RCC 7860 (cell line): ENCODE data around the gene GPN1.
A peak's percentile ranks its signal among the peaks of the same experiment; 100 is the strongest.
"Not testable (repeated sequence)": the region's sequence is repeated elsewhere in the genome, so short reads cannot be mapped to it uniquely, and the experiment has no call there.

Source experiments
- DNase-seq: peaks from one replicate; pipeline ENCODE4 v3.0.0-alpha.2; 2015; ENCODE audit warnings: low spot score
- FAIRE-seq: peaks from 2 replicates; lab custom pipeline; 2012; peaks lifted over from hg19 to GRCh38; lab: Jason Lieb, UNC

Gene GPN1

DNA sequence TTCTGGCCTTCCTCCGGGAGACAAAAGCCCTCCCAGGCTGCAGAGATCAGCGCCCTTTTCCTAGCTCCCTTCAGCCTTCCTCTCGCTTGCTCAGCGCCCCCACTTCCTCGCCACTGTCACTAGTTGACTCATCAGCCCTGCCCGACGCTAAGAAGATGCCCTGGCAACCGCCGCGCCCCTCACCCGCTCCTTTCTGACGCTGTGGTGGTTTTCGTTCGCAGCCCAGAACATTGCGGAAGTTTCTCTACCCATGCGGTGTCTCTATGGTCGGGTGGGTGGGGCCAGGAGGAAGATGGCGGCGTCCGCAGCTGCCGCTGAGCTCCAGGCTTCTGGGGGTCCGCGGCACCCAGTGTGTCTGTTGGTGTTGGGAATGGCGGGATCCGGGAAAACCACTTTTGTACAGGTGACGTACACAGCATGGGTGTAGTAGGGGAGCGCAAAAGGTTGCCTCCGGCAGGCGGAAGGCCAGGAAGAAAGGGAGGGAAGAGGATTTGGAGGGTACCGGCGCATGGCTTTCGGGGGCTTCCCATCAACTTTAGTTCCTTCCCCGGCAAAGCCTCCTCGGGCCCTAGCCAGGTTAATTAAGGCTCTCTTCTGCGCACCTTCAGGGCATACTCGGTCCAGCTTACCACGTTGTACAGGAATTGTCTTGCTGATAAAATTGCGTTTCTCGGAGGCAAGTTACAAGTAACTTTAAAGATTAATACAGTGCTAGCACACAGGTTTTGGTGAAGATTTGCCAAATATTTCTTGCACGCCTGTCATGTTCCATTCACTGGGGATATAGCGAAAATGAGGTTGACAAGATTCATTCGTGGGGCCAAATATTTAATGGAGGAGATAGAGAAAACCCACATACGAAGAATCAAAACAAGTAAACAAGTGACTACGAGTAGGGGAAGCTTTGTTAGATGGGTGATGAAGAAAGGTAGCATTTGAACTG lies at the start of gene GPN1, which contains the start of gene CCDC121:
Gene GPN1, plus strand, starts transcription at position 284 of the 943 bp plus-strand sequence. Its CDS starts 9 bp downstream, at position 293.
Gene CCDC121, minus strand, starts transcription at position 246 of the 943 bp plus-strand sequence. CDS start 1,213 bp downstream, outside the sequence.
- FAIRE-seq (peak; percentile 65), DNase-seq (peak; percentile 94)

DNA sequence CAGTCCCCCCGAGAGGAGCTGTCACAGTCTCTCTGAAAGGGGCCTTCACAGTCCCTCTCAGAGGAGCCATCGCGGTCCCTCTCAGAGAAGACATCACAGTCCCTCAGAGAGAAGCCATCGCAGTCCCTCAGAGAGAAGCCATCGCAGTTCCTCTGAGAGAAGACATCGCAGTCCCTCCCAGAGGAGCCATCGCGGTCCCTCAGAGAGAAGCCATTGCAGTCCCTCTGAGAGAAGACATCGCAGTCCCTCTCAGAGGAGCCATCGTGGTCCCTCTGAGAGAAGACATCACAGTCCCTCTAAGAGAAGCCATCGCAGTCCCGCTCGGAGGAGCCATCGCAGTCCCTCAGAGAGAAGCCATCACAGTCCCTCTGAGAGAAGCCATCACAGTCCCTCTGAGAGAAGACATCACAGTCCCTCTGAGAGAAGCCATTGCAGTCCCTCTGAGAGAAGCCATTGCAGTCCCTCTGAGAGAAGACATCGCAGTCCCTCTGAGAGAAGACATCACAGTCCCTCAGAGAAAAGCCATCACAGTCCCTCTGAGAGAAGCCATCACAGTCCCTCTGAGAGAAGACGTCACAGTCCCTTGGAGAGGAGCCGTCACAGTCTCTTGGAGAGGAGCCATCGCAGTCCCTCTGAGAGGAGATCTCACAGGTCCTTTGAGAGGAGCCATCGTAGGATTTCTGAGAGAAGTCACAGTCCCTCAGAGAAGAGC lies 47.3 kb upstream of the GPN1 start:
- DNase-seq = no peak
- no peak for FAIRE-seq

DNA sequence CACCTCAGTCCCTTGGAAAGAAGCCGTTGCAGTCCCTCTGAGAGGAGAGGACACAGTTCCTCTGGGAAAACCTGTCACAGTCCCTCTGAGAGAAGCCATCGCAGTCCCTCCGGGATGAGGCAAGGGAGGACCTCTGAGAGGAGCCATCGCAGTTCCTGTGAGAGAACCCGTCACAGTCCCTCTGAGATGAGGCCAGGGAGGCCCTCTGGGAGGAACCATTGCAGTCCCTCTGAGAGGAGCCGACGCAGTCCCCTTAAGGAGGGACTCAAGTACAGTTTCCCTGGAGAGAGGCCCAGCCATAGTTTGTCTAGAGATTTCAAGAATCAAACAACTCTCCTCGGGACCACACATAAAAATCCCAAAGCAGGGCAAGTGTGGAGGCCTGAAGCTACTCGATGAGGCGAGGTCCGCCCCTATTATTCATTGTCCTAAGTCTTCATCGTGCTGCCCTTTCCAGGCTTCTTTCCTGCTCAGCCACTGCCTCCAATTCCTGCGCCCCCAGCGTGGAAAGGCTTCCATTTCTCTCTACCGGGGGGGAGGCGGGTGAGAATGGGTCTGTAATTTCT lies 46.6 kb upstream of the GPN1 start:
- DNase-seq (no peak), FAIRE-seq (no peak)

DNA sequence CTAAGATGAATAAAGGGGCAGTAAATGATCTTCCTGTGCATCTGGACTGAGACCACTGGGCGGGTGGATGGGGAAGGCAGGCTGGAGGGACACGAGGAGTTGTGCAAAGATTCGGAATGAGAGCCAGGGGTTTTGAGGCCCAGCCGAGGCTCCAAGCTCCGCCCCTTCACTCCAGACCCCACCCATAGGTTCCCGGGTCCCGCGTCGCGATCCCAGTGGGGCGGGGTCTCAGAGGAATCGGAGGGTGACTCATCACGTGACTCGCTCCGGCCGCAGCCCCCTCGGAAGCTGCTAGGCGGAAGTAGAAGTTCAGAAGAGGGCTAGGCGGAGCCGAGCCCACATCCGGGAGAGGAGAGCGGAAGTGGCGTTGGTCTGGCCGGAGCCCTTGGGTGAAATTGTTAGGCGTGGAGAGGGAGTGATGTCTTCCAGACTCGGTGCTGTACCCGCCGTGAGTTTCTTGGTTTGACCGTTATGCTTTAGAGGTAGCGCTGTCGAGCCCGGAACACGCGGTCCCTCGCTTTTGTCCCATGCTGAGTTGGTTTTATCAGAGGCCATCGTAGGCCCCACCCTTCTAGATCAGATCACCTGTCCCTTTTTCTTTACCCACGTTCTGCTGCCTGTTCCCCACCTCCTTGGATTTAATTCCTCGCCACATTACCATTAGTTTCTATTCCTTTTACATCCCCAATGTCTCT lies 46.0 kb upstream of the GPN1 start, which contains the start of gene ZNF512:
Gene ZNF512, plus strand, starts transcription at position 348 of the 695 bp plus-strand sequence. Its CDS starts 71 bp downstream, at position 419.
- FAIRE-seq = peak; percentile 32

DNA sequence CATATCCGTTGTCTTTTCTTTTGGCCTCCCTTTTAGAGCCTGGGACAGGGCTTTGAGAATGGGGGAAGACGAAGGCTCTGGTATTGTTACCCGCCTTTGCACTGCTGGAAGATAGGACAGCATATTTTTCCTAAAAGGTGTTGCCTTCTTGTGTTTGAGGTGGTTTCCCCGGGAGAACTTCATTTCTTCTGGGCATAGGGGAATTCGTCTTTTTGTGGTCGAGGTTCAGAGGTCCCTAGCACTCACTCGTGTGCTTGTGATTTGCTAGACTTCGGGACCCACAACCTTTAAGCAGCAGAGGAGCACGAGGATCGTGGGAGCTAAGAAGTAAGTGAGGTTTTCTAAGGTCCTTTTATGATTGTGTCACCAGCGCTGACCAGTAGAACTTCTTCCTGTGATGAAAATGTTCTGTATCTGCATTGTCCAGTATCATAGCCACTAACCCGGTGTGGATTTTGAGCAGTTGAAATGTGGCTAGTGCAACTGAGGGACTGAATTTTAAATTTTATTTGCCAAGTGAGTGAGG lies 45.4 kb upstream of the GPN1 start:
- no peak for DNase-seq
- no peak for FAIRE-seq

More for the DNA sequence above, 46.0 kb upstream of the GPN1 start, which contains the start of gene ZNF512:
- DNase-seq = peak; percentile 83

DNA sequence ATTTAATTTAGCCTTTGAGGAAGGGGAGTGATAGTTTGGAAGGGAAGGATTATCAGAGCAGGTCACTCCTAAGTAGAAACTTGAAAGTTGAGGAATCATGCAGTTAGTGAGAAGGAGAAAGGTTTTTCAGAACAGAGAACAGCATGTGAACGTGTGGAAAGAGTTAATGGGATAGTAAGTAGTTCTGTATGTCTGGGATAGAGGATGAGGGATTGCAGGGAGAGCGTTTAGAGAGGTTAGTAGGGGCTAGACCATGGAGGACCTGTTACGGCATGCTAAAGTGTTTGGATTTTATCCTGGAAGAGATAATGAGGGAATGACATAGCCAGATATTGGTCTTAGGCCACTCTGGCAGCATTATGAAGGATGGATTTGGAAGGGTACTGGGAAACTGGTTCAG lies 44.3 kb upstream of the GPN1 start:
- no peak for FAIRE-seq
- no peak for DNase-seq

DNA sequence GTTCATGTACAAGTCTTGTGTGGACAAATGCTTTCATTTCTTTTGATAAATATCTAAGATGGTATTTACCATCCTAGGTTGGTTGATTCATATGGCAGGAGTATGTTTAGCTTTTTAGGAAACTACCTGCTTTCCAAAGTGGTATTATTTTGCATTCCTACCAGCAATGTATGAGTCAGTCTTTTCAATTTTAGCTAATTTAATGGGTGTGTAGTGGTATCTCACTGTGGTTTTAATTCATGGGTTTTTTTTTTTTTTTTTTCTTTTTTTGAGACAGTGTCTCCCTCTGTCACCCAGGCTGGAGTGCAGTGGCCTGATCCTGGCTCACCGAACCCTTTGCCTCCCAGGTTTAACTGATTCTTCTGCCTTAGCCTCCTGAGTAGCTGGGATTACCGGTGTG lies 41.8 kb upstream of the GPN1 start:
- DNase-seq (no peak), FAIRE-seq (no peak)

DNA sequence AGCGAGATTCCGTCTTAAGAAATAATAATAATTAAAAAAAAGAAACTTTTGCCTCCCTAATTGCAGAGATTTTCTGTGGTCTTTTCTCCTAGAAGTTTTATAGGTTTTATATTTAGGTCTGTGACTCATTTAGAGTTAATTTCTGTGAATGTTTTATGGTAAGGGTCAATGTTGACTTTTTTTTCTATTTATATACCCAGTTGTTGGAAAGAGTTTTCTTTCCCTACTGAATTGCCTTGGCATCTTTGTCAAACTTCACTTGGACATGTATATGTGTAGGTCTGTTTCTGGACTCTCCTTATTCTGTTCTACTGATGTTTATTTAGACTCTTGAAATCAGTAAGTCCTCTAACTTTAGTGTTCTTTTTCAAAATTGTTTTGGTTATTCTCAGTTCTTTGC lies 40.5 kb upstream of the GPN1 start:
- no peak for FAIRE-seq
- no peak for DNase-seq

DNA sequence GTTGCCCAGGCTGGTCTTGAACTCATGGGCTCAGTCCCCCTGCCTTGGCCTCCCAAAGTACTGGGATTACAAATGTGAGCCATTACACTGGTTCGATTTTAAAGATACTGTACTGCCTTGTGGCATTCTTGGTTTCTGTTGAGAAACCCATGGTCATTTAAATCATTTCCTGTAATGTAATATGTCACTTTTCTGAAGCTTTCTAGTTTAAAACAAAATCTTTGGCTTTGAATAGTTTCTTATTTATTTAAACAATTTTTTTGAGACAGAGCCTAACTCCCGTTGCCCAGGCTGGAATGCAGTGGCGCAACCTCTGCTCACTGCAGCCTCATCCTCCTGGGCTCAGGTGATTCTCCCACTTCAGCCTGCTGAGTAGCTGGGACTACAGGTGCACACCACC lies 37.1 kb upstream of the GPN1 start:
- DNase-seq = no peak
- no peak for FAIRE-seq

DNA sequence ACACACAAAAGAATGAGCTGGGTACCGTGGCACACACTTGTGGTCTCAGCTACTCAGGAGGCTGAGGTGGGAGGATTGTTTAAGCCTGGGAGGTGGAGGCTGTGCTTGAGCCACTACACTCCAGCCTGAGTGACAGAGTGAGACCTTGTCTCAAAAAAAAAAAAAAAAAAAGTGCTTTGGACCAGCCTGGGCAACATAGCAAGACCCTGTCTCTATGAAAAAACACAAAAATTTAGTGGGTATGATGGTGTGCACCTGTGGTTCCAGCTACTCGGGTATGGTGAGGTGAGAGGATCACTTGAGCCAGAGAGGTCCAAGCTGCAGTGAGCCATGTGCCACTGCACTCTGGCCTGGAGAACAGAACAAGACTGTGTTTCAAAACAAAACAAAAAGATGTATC lies 35.6 kb upstream of the GPN1 start:
- FAIRE-seq (no peak), DNase-seq (no peak)

DNA sequence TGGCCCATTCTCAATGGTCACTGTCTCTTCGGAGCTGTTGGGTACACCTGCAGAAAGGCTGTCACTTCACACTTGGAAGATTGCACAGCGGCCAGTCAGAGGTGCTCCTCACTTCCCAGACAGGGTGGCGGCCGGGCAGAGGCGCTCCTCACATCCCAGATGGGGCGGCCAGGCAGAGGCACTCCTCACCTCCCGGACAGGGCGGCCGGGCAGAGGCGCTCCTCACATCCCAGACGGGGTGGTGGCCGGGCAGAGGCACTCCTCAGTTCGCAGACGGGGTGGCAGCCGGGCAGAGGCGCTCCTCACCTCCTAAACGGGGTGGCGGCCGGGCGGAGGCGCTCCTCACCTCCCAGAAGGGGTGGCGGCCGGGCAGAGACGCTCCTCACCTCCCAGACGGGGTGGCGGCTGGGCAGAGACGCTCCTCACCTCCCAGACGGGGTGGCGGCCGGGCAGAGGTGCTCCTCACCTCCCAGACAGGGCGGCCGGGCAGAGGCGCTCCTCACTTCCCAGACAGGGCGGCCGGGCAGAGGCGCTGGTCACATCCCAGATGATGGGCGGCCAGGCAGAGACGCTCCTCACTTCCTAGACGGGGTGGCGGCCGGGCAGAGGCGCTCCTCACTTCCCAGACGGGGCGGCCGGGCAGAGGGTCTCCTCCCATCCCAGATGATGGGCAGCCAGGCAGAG lies 34.7 kb upstream of the GPN1 start:
- not testable (repeated sequence) for DNase-seq, FAIRE-seq

DNA sequence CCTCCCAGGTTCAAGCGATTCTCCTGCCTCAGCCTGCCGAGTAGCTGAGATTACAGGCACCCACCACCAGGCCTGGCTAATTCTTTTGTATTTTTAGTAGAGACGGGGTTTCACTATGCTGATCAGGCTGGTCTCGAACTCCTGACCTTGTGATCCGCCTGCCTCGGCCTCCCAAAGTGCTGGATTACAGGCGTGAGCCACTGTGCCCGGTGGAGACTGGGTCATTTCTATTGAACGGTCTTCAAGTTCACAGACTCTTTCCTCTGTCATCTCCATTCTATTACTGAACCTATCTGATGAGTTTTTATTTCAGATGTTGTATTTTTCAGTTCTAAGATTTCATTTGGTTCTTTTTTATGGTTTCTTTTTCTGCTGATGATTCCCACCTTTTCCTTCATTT lies 33.4 kb upstream of the GPN1 start:
- not testable (repeated sequence) for DNase-seq, FAIRE-seq

DNA sequence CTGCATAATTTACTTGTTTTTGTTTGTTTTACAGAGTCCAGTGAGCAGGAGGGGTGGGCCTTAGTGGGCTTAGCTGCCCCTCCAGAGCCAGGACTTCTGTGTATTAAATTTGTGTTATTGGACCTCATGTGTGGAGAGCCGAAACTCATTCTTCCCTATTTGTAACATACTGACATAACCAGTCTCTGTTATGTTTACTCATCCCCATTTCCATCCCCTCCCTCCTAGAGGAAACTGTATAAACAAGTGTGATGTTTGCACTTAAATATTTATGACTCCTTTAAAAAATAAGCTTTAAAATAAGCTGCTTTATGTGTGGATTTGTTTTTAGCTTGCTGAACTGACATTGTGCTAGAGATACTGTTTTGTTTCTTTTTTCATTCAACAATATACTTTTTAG lies 32.2 kb upstream of the GPN1 start:
- DNase-seq = no peak
- no peak for FAIRE-seq

DNA sequence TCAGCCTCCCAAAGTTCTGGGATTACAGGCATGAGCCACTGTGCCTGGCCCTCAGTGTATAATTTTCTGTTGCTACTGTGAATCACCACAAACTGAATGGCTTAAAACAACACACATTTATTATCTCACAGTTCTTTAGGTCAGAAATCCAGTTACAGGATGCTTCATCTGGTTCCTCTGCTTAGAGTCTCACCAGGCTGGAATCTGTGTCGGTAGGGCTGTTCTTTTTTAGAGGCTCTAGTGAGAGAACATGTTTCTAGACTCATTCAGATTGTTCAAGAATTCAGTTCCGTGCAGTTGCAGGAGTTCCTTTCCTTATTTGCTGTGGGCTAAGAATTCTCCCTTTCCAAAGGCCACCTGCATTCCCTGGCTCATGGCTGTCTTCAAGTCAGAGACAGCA lies 22.2 kb upstream of the GPN1 start:
- FAIRE-seq (no peak), DNase-seq (no peak)

DNA sequence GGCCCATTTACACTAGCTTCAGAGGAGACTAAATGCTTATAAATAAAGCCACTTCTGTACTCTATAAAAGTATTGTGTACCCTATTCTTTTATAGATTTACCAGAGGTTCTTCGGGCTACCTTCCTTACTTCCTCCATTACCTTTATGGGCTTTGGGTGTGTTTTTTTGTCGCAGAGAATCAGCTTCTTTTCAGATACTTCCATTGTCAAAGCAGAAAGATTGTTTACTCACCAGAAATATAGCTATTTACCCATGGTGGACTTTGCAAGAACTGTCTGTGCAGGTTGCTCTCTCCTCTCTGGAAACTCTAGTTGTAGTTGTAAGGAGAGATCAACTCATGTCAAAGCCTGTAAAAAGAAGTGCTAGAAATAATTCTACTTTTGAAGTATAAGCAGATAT lies 14.9 kb upstream of the GPN1 start:
- no peak for FAIRE-seq
- DNase-seq = no peak

DNA sequence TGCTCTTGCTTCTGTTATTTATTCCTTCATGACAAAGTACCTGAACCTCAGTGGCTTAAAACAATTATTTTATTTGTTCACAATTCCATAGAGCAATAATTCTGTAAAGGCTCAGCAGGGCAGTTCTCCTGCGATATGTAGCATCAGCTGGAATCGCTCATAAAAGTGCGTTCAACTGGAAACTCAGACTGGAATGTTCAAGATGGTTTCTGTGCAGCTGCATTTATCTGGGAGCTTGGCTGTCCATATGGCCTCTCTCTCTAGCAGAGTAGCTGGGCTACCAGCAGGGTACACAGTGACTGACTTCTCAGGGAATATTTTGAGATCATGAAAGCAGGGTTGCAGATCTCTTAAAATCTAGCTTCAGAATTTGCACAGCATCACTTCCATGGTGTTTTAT lies 13.5 kb upstream of the GPN1 start:
- FAIRE-seq = no peak
- DNase-seq = no peak

DNA sequence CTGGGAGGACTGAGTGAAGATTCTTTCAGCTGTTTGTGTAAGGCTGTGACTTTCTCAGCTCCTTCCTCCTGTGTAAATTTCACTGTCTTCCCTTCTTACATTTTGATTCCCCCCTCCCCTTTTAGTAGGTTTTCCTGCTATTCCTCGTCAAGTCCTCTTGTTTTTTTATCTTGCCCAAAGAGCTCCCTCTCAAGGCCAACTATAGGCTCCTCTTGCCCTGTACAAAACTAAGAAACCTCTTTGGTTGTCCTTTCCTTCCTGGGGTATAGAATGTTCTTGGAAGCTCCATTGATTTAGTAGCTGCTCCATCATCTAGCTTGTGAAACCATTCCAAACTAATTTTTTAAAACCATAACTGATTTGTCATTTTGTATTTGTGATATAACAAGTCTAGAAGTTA lies 7.3 kb upstream of the GPN1 start:
- DNase-seq = no peak
- no peak for FAIRE-seq

DNA sequence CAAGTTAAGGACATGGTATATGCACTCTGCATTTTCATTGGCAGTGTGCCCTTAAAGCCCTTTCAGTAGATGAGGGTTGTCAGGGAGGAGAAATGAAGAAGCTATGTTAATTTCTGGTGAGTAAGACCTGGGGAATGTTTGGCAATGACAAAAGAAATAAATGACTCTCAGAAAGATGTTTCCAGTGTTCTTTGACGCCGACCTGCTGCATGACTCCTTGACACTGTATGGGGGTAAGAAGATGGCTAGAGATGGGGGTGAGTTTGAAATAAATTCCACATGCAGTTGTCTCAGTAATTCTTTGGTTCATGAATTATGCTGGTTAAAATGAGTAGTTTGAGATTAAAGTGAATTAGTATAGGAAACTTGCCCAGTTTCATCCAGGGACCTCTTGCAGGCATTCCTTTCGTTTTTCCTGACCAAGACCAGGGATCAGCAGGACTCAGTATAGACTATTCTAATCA lies 5.9 kb upstream of the GPN1 start:
- peak; percentile 89 for DNase-seq
- peak; percentile 61 for FAIRE-seq

DNA sequence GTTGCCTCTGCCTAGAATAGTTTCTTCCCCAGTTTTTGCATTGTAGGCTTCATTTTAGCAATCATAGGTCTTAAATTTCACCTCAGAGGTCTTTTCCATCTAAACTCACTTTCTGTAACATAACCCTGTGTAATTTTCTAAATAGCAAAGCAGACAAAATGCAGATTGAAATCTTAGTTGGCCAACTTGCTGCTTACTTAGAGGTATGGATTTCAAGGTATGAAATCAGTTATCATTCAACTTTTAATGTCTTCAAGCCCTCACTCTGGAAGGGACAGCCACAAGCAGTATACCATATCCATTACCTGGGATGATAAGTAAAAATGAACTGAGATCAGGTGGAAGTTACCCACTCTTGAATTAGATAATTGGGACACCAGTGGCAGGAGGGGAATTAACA lies 3.9 kb upstream of the GPN1 start:
- no peak for DNase-seq
- no peak for FAIRE-seq

DNA sequence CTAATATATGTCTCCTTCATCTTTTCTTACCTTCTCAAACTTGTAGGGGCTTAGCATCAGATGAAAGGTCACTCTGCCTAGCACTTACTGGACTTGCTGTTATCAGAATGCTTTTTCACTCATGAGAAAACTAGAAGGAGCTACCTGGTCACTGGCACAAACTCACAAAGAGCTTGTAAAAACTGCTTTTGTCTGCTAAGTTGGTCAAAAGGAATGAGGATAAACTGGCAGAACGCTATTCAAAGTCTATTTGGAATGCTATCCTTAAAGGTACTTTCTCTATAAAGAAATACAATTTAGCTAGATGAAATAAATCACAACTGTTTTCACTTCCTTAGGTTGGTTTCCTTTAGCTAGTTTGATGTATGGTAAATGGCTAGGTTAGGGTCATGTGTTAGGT lies 2.5 kb upstream of the GPN1 start:
- DNase-seq, FAIRE-seq: not testable (repeated sequence)
